Measurements from ENCODE around the gene TMPRSS3. TPM values are rescaled to one million over a fixed set of nuclear protein-coding genes. Genes with fewer than 3 reads are reported as not detected.
A peak's percentile ranks its signal among the peaks of the same experiment; 100 is the strongest.

Gene TMPRSS3
- total RNA-seq, 1 experiment from 2014 or later = 10.3 TPM

GRCh38 chr21:42398436-42399028 is 2.7 kb upstream of the TMPRSS3 start:
- H3K9me3 Mint-ChIP-seq (ENCODE audit: low read depth, unreplicated experiment) = peaks cover 6% of the 10 kb centered on the region
- H3K4me3 Mint-ChIP-seq (ENCODE audit: low read depth, unreplicated experiment) = no peak overlapping the region
- CTCF ChIA-PET = interaction anchor here (0.6 kb wide), 1 partner anchor 136 kb away, joined by 3 read pairs; no protein-coding TSS in a partner anchor
- no peak overlapping the region for H3K27ac Mint-ChIP-seq (ENCODE audit: unreplicated experiment)
- TF ChIP-seq, protein P1, sequence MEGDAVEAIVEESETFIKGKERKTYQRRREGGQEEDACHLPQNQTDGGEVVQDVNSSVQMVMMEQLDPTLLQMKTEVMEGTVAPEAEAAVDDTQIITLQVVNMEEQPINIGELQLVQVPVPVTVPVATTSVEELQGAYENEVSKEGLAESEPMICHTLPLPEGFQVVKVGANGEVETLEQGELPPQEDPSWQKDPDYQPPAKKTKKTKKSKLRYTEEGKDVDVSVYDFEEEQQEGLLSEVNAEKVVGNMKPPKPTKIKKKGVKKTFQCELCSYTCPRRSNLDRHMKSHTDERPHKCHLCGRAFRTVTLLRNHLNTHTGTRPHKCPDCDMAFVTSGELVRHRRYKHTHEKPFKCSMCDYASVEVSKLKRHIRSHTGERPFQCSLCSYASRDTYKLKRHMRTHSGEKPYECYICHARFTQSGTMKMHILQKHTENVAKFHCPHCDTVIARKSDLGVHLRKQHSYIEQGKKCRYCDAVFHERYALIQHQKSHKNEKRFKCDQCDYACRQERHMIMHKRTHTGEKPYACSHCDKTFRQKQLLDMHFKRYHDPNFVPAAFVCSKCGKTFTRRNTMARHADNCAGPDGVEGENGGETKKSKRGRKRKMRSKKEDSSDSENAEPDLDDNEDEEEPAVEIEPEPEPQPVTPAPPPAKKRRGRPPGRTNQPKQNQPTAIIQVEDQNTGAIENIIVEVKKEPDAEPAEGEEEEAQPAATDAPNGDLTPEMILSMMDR (IDR thresholded peaks at IDR 0.05; ENCODE audit: unreplicated experiment) = no peak
- no peak for DNase-seq
- H3K4me1 Mint-ChIP-seq (ENCODE audit: low read depth, unreplicated experiment) = peaks cover 18% of the 10 kb centered on the region
- no peaks in the 10 kb centered on the region for H3K27me3 Mint-ChIP-seq (ENCODE audit: unreplicated experiment)
- intact Hi-C loops (cut with micrococcal nuclease; ENCODE audit: unreplicated experiment) = no loop called here
- no TSS peak for BruUV-seq (replicated peaks)
- no peaks in the 10 kb centered on the region for H3K36me3 Mint-ChIP-seq (ENCODE audit: insufficient read depth, unreplicated experiment)

DNA sequence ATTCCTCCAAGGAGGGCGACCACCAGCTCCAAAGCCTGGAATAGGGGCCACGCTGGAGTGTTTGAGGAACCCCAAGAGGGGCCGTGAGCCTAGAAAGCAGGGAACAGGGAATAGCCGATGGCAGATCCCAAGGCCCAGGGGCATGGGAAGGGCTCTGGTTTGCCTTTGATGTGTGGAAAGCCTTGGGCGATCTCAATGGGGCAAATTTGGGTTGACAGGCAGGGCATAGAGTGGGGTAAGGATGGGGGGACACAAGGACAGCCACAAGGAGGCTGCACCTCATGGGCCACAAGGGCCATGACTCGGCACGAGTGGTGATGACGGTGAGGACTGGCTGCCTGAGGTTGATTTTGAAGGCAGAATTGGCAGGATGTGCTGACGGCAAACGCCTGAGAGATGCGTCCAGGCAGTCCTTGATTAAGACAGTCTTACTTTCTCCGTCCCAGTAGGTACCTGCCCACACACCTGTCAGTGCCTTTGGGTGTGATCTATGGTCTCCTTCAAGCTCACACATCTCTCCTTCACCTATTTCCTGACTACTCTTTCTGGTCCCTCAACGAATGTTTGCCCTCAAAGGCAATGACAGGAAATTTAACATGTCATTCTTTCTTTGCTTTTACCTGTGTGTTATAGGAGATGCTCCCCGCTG is 2.0 kb upstream of the TMPRSS3 start:
- Mint-ChIP-seq H3K4me1 (ENCODE audit: low read depth, unreplicated experiment) (peaks cover 18% of the 10 kb centered on the region), H3K9me3 (ENCODE audit: low read depth, unreplicated experiment) (peaks cover 6% of the 10 kb centered on the region), H3K27ac (ENCODE audit: unreplicated experiment) (no peak overlapping the region), H3K27me3 (ENCODE audit: unreplicated experiment) (no peaks in the 10 kb centered on the region), H3K36me3 (ENCODE audit: insufficient read depth, unreplicated experiment) (no peaks in the 10 kb centered on the region), H3K4me3 (ENCODE audit: low read depth, unreplicated experiment) (no peak overlapping the region)
- intact Hi-C loops (cut with micrococcal nuclease; ENCODE audit: unreplicated experiment) = no loop called here
- TF ChIP-seq, protein P1 (IDR thresholded peaks at IDR 0.05; ENCODE audit: unreplicated experiment) = no peak
- CTCF ChIA-PET = no interaction called here
- no peak for DNase-seq
- no TSS peak for BruUV-seq (replicated peaks)

DNA sequence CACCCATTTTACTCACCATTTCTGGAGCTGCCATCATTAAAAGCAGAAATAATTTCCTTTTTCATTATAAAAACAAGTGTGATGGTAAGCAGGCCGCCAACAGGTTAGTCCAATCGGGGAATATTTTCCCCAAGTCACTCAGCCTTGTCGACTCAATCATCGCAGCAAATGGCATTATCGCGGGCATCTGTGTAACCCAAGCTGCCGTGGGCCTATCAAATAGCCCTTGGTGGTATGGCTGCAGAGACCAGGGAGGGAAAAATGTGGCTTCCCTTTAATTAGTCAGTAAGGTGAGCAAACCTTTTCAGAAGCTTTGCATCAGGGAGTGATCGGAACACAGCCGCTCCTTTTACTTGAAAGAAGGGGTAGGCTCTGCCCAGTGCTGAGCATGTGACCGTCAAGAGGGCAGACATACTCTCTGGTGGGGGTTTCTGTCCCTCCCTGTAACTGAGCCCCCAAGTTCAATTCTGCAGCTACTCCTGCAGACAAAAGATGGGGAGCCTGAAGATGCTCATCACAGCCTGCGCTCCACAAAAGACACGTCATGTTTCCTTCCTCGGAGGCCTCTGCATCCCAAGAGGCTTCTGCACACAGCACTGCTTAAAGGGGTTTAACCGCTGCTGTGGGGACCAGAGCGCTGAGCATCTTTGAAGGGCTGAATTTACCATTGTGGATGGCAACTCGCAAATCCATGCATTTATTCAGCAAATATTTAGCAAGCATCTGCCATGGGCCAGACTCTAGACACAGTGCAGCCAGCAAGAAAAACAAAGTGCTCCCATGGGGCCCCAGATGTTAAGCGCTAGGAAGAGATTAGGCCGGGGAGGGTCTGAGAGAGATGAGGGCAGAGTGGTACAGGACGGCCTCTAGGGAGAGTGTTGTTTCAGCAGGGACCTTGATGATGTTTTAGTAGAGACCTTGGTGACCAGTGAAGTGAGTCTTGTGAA is 1.2 kb upstream of the TMPRSS3 start:
- no peaks in the 10 kb centered on the region for H3K27me3 Mint-ChIP-seq (ENCODE audit: unreplicated experiment)
- no peak overlapping the region for H3K4me3 Mint-ChIP-seq (ENCODE audit: low read depth, unreplicated experiment)
- intact Hi-C loops (cut with micrococcal nuclease; ENCODE audit: unreplicated experiment) = no loop called here
- no peak overlapping the region for H3K27ac Mint-ChIP-seq (ENCODE audit: unreplicated experiment)
- peaks cover 6% of the 10 kb centered on the region for H3K9me3 Mint-ChIP-seq (ENCODE audit: low read depth, unreplicated experiment)
- CTCF ChIA-PET = no interaction called here
- TF ChIP-seq, protein P1 (IDR thresholded peaks at IDR 0.05; ENCODE audit: unreplicated experiment) = no peak
- H3K4me1 Mint-ChIP-seq (ENCODE audit: low read depth, unreplicated experiment) = peaks cover 18% of the 10 kb centered on the region
- BruUV-seq (replicated peaks) = no TSS peak
- no peak for DNase-seq
- H3K36me3 Mint-ChIP-seq (ENCODE audit: insufficient read depth, unreplicated experiment) = no peaks in the 10 kb centered on the region

DNA sequence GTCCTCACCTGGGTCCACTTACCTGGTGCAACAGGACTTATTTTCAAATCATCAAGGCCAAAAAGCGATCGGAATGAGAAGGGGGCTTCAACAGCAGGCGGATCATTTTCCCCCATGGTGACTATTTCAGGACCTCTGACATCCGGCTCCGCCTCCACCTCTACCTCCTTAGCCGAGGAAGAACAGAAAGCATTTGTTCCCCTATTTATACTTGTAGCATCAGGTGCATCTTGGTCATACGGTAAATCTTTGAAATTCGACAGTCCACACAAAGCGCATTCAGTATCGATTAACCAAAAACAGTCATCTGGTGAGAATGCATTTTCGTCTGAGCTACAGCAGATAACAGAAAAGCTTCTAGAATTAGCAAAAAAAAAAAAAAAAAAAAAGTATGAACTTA is 550 bp downstream of the TMPRSS3 start:
- BruUV-seq (replicated peaks) = TSS peak; percentile 83
- Mint-ChIP-seq H3K4me1 (ENCODE audit: low read depth, unreplicated experiment) (peaks cover 26% of the 10 kb centered on the region), H3K27me3 (ENCODE audit: unreplicated experiment) (no peaks in the 10 kb centered on the region), H3K36me3 (ENCODE audit: insufficient read depth, unreplicated experiment) (no peaks in the 10 kb centered on the region), H3K9me3 (ENCODE audit: low read depth, unreplicated experiment) (no peaks in the 10 kb centered on the region), H3K27ac (ENCODE audit: unreplicated experiment) (peak overlapping the region; percentile 52), H3K4me3 (ENCODE audit: low read depth, unreplicated experiment) (peak overlapping the region; percentile 53)
- DNase-seq = no peak
- CTCF ChIA-PET = no interaction called here
- intact Hi-C loops (cut with micrococcal nuclease; ENCODE audit: unreplicated experiment) = no loop called here
- TF ChIP-seq, protein P1 (IDR thresholded peaks at IDR 0.05; ENCODE audit: unreplicated experiment) = no peak

Measured in Calu3 (cell line).